Measurements from ENCODE around the gene HDAC4. TPM values are rescaled to one million over a fixed set of nuclear protein-coding genes. Genes with fewer than 3 reads are reported as not detected.

HDAC4 gene
- total and polyA plus RNA-seq, 7 donors = 7.9 to 329 (median 129) TPM

- Histone ChIP-seq H3K9me3 (no peaks in the 10 kb centered on the region), H3K27ac (peak overlapping the region; percentile 37), H3K36me3 (ENCODE audit: insufficient read depth in 1 of 2, low read depth in 1 of 2) (peaks cover 0 to 17% of the 10 kb centered on the region in 2 donors), H3K4me1 (peaks cover 16% of the 10 kb centered on the region), H3K4me3 (no peak overlapping the region), H3K27me3 (ENCODE audit: insufficient read depth in 3 of 3, low read length in 2 of 3) (no peaks in the 10 kb centered on the region)
- WGBS, 3 donors = 56 to 68% (median 57%) methylated on average over 2 of the region's 2 CpGs
- intact Hi-C loops (cut with DNase I) = no loop called here
- TF ChIP-seq CTCF (IDR thresholded peaks at IDR 0.05) = no peak
- DNase-seq = no peak
- no peak for ATAC-seq
Measured at GRCh38 chr2:239355139-239355538, 45.7 kb downstream of the HDAC4 start.

- Histone ChIP-seq H3K27ac (no peak overlapping the region), H3K4me3 (no peak overlapping the region), H3K4me1 (peaks cover 13% of the 10 kb centered on the region), H3K9me3 (no peaks in the 10 kb centered on the region), H3K36me3 (ENCODE audit: insufficient read depth in 1 of 2, low read depth in 1 of 2) (peaks cover 0 to 17% of the 10 kb centered on the region in 2 donors), H3K27me3 (ENCODE audit: insufficient read depth in 3 of 3, low read length in 2 of 3) (no peaks in the 10 kb centered on the region)
- TF ChIP-seq CTCF (IDR thresholded peaks at IDR 0.05) = no peak
- ATAC-seq = no peak
- 79 to 93% (median 92%) methylated on average over 2 of the region's 2 CpGs for WGBS, 3 donors
- no peak for DNase-seq
- intact Hi-C loops (cut with DNase I) = no loop called here
Measured at GRCh38 chr2:239354791-239355136, 46.1 kb downstream of the HDAC4 start.

GRCh38 chr2:239354132-239354790, 46.6 kb downstream of the HDAC4 start:
- ATAC-seq = peak; percentile 34 to 76 (median 64)
- WGBS, 3 donors = 60 to 75% (median 62%) methylated on average over 7 of the region's 7 CpGs
- no peak for TF ChIP-seq CTCF (IDR thresholded peaks at IDR 0.05)
- Histone ChIP-seq H3K36me3 (ENCODE audit: insufficient read depth in 1 of 2, low read depth in 1 of 2) (peaks cover 0 to 17% of the 10 kb centered on the region in 2 donors), H3K27ac (no peak overlapping the region), H3K4me1 (peaks cover 13% of the 10 kb centered on the region), H3K27me3 (ENCODE audit: insufficient read depth in 3 of 3, low read length in 2 of 3) (no peaks in the 10 kb centered on the region), H3K4me3 (no peak overlapping the region), H3K9me3 (no peaks in the 10 kb centered on the region)
- intact Hi-C loops (cut with DNase I) = no loop called here
- DNase-seq = no peak

GRCh38 chr2:239353692-239354091, 47.1 kb downstream of the HDAC4 start:
- H3K4me3 ChIP-seq = no peak overlapping the region
- H3K27me3 ChIP-seq (ENCODE audit: insufficient read depth in 3 of 3, low read length in 2 of 3) = no peaks in the 10 kb centered on the region
- DNase-seq = no peak
- TF ChIP-seq CTCF (IDR thresholded peaks at IDR 0.05) = no peak
- H3K27ac ChIP-seq = no peak overlapping the region
- intact Hi-C loops (cut with DNase I) = no loop called here
- peaks cover 0 to 17% of the 10 kb centered on the region in 2 donors for H3K36me3 ChIP-seq (ENCODE audit: insufficient read depth in 1 of 2, low read depth in 1 of 2)
- no peak for ATAC-seq
- 97% methylated on average over 5 of the region's 5 CpGs for WGBS, 3 donors
- H3K9me3 ChIP-seq = no peaks in the 10 kb centered on the region
- H3K4me1 ChIP-seq = peaks cover 17% of the 10 kb centered on the region

- no peaks in the 10 kb centered on the region for H3K27me3 ChIP-seq (ENCODE audit: insufficient read depth in 3 of 3, low read length in 2 of 3)
- intact Hi-C loops (cut with DNase I) = no loop called here
- 84 to 86% (median 85%) methylated on average over 14 of the region's 14 CpGs for WGBS, 3 donors
- H3K4me3 ChIP-seq = no peak overlapping the region
- H3K36me3 ChIP-seq (ENCODE audit: insufficient read depth in 1 of 2, low read depth in 1 of 2) = peaks cover 0 to 17% of the 10 kb centered on the region in 2 donors
- DNase-seq = no peak
- peaks cover 20% of the 10 kb centered on the region for H3K4me1 ChIP-seq
- no peak for ATAC-seq
- TF ChIP-seq CTCF (IDR thresholded peaks at IDR 0.05) = no peak
- no peak overlapping the region for H3K27ac ChIP-seq
- H3K9me3 ChIP-seq = no peaks in the 10 kb centered on the region
Measured at GRCh38 chr2:239351687-239352086, 49.1 kb downstream of the HDAC4 start.

Data from psoas muscle (tissue), 8 donors.